ENCODE results near the gene ADAM19.

Gene ADAM19

GRCh38 chr5:157541447-157542118 lies 34.0 kb downstream of the ADAM19 start:
- DNase-seq (ENCODE audit: low read depth) = no peak

GRCh38 chr5:157540707-157541446 lies 34.7 kb downstream of the ADAM19 start:
- DNase-seq (ENCODE audit: low read depth) = peak; percentile 41

GRCh38 chr5:157540124-157540523 lies 35.5 kb downstream of the ADAM19 start:
- no peak for DNase-seq (ENCODE audit: low read depth)

- no peak for DNase-seq (ENCODE audit: low read depth)
These were observed 36.0 kb downstream of the ADAM19 start for GRCh38 chr5:157539503-157540022.

- no peak for DNase-seq (ENCODE audit: low read depth)
These were observed 37.3 kb downstream of the ADAM19 start for GRCh38 chr5:157538311-157538710.

- DNase-seq (ENCODE audit: low read depth) = no peak
These were observed 40.3 kb downstream of the ADAM19 start for GRCh38 chr5:157535042-157535865.

- DNase-seq (ENCODE audit: low read depth) = no peak
These were observed 42.5 kb downstream of the ADAM19 start for GRCh38 chr5:157533011-157533481.

- no peak for DNase-seq (ENCODE audit: low read depth)
These were observed 43.6 kb downstream of the ADAM19 start for GRCh38 chr5:157532022-157532421.

GRCh38 chr5:157530226-157530972 lies 45.2 kb downstream of the ADAM19 start:
- no peak for DNase-seq (ENCODE audit: low read depth)

- no peak for DNase-seq (ENCODE audit: low read depth)
These were observed 46.6 kb downstream of the ADAM19 start for GRCh38 chr5:157529002-157529401.

GRCh38 chr5:157528036-157528632 lies 47.4 kb downstream of the ADAM19 start:
- DNase-seq (ENCODE audit: low read depth) = no peak

GRCh38 chr5:157524887-157525286 lies 50.7 kb downstream of the ADAM19 start:
- DNase-seq (ENCODE audit: low read depth) = no peak

- no peak for DNase-seq (ENCODE audit: low read depth)
These were observed 51.6 kb downstream of the ADAM19 start for GRCh38 chr5:157523976-157524375.

- DNase-seq (ENCODE audit: low read depth) = no peak
These were observed 53.9 kb downstream of the ADAM19 start for GRCh38 chr5:157521704-157522029.

- DNase-seq (ENCODE audit: low read depth) = no peak
These were observed 54.5 kb downstream of the ADAM19 start for GRCh38 chr5:157520911-157521703.

- DNase-seq (ENCODE audit: low read depth) = no peak
These were observed 55.9 kb downstream of the ADAM19 start for GRCh38 chr5:157519579-157520253.

GRCh38 chr5:157518963-157519362 lies 56.6 kb downstream of the ADAM19 start:
- no peak for DNase-seq (ENCODE audit: low read depth)

- no peak for DNase-seq (ENCODE audit: low read depth)
These were observed 58.8 kb downstream of the ADAM19 start for GRCh38 chr5:157516626-157517325.

GRCh38 chr5:157516006-157516405 lies 59.6 kb downstream of the ADAM19 start:
- no peak for DNase-seq (ENCODE audit: low read depth)

Measured in activated T-cell treated with anti-CD3 and anti-CD28 coated beads for 24 hours (primary cell).